Measurements from ENCODE around the gene HPCA.
"Not testable (repeated sequence)": the region's sequence is repeated elsewhere in the genome, so short reads cannot be mapped to it uniquely, and the experiment has no call there.

HPCA gene

DNA sequence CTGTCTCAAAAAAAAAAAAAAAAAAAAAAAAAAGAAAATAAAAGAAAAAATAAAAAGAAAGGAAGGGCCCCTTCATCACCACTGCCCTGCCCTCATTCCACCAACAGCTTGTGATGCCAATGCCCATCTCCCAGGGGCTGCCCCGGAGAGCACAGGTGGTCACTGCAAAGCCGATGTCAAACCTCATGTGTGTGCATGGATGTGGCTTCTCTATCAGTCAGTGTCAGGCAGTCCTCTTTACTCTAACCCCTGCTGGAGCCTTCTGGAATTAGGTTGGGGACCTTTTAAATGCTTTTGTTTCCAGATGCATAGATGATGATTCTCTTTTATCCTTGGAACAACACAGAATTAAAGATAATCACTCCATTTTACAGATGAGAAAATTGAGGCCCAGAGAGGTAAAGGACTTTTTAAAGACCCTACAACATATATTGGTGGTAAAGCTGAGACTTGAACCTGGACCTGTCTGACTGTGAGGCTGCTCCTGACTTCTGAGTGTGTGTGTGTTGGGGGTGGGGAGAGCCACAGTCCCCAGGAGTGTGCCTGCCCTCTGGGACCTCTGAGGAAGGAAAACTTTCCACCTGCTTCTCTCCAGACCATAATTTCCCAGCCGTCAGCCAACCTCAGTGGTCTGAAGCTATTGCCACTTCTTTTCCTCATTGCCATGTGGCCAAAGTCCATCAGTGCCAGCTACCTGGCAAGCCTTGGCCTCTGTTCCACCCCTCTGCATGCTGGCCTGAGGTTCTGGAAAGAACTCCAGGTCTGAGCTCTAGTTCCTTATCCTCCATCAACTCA lies 17.9 kb downstream of the HPCA start:
- DNase-seq = no peak

DNA sequence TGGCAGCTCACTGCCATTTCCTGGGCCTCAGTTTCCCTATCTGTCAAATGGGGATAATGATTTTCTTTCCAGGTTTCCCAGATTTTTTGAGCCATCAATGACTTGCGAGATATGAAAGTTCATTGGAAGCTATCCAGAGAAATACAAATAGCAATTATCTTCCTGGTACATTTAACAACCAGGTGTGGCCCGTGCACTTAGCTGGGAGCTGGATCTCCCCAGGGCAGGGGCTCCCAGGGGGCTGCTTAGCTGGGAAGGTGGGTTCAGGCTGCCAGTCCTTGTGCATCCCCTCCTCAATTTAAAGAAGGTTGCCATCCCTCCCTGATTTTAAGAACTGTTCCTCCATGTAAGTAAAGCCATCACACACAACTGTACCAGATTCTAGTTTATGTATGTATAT lies 18.5 kb downstream of the HPCA start:
- DNase-seq = no peak

DNA sequence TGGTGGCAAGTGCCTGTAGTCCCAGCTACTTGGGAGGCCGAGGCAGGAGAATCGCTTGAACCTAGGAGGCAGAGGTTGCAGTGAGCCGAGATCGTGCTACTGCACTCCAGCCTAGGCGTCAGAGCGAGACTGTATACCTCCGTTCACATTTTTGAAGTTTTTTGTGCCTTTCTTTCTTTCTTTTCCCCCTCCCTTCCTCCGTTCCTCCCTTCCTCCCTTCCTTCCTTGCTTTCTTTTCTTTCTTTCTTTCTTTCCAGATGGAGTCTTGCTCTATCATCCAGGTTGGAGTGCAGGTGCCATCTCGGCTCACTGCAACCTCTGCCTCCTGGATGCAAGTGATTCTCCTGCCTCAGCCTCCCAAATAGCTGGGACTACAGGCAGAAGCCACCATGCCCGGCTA lies 19.3 kb downstream of the HPCA start:
- not testable (repeated sequence) for DNase-seq

DNA sequence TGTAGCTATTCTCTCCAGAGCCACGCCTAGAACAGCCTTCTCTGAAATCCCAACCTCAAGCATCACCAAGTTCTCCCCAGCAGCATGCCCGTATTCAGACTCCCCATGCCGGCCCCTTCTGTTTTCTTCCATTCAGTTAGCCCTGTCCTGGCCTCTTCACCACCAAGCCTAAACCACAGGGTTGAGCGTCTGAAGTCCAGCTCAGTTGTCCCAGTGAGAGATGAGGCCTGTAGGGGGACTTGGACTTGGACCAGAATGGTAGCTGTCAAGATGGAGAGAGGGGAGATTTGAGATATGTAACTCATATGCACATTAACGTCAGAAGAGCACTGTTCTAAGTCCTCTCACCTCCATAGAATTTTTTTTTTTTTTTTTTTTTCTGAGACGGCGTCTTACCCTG lies 20.4 kb downstream of the HPCA start:
- DNase-seq = no peak

DNA sequence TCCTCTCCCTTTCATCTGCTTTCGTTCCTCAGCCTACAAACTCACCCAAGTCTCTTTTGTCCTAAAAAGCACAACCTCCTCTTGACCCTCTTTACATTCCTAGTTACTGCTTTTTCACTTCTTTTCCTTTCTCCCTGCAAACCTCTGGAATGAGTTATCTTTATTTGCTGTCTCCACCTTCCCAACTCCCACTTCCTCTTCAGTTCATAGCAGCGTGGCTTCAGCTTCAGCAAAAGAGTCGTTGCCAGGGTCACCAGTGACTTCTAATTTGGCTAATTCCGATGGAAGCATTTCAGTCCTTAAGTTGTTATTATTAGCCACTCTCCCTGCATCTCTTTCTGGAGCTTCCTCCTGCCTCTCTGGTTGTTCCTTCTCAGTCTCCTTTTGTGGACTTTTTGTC lies 21.1 kb downstream of the HPCA start:
- DNase-seq = no peak

DNA sequence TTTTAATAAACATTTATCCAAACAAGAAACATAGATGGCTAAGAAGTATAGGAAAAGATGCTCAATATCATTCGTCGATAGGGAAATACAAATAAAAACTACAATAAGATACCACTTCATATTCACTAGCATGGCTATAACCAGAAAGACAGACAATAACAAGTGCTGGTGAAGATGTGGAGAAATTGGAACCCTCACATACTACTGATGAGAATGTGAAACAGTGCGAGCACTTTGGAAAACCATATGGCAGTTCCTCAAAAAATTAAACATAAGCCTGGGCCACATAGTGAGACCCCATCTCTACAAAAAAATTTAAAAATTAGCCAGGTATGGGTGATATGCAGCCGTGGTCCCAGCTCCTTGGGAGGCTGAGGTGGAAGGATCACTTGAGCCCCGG lies 24.0 kb downstream of the HPCA start:
- no peak for DNase-seq

DNA sequence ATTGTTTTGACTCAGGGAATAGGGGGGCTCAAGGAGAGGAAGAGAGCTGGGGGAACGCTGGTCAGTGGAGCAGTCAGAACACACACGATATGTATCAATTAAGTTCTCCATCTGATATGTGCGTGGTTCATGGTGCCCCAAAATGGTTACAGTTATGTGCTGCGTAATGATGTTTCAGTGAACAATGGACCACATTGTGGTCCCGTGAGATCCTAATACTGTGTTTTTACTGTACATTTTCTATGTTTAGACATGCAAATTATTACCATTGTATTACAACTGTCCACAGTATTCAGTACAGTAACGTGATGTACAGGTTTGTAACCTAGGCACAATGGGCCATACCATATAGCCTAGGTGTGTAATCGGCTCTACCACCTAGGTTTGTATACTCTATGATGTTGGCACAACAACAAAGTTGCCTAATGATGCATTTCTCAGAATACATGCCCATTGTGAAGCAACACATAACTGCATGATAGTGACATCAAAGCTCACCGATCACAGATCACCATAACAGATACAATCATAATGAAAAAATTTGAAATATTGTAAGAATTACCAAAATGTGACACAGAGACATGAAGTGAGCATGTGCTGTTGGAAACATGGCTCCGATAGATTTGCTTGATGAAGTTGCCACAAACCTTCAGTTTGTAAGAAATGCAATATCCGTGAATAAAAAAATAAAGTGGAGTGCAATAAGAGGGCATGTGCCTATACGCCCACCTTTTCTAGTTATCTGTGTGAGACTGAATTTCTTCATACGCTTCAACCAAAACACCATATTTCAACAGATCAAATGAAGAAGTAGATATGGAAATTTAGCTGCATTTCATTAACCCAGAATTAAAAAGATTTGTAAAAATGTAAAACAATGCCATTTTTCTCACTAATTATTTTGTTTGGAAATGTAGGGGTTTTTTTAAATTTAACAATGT lies 29.7 kb downstream of the HPCA start:
- DNase-seq = no peak

DNA sequence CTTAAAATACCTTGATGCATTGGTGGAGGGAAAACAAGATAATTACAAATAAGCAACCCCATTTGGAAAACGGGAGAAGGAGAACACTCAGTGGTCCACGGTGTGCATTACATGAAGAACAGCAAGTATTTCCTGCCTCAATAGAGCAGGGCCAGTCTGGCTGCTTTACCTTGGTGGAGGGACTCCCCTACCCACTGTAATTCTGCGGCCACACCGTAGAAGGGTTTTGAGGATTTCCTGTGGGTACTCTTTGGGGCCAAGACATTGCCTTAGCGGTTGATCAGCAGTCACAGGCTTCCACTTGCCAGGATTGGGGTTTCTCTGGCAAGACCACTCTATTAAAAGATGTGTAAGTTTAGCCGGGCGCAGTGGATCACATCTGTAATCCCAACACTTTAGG lies 31.2 kb downstream of the HPCA start:
- no peak for DNase-seq

DNA sequence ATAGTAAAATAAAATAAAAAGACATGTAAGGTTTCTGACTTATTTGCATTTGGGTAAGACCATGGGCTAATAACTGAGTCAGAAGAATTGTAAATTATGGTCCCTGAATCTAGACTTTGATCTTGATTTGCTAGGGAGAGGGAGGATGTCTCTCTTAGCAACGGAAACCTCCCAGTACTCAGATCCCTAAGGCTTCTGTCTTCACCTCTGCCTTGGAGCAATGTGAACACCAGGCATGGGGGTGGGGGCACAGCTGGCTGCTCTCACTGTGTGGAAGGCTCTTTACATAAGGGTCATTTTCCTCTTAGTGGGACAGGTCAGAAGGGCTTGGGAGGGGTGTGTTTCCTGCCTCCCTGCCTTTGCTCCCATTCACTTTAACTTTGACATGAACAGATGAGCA lies 31.9 kb downstream of the HPCA start:
- DNase-seq = no peak

DNA sequence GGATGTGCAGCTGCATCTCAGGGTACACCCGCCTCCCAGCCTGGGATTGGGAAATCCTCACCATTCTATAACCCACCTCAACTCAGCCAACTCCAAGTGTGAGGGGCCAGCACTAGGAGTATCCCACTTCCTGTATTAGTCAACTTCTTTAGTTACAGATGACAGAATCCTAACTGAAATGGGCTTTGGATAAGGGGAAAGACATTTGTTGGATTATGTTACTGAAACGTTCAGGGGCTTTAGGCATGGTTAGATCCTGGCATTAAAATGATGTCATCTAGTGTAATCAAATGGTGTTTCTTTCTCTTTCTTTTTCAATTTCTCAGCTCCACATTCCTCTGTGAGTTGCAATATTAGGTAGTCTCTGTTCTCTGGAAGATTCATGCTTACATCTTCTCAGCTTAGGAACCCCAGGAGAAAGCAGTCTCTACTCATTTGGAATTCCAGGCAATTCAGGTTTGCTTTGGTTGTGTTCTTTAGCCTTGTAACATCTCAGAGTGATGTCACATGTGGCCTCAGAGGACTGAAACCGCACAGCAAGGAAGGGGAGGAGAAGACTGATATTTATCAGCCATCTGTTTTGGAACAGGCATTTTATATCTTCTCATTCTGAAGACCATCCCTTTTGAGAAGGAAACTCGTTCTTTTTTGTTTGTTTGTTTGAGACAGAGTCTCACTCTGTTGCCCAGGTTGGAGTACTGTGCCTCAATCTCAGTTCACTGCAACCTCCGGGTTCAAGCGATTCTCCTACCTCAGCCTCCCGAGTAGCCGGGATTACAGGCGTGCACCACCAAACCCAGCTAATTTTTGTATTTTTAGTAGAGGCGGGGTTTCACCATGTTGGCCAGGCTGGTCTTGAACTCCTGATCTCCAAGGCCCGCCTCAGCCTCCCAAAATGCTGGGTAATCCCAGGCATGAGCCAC lies 33.8 kb downstream of the HPCA start:
- no peak for DNase-seq

DNA sequence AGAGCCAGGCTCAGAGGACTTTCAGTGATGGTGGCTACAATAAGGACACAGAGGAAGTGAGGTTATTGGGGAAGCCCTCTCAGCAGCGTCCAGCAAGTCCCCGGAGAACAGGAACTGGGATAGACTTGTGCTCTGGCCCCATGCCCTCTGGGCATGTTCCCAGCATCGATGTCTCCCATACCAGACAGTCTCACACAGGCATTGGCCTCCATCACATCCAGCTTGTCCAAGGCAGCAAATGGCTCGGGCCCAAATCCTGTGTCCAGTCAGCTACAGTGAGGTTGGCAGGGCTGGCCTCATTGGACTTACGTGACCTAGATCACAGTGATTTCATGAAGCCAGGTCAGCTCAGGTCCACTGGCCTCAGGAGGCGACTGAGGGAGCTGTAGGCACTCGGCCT lies 34.5 kb downstream of the HPCA start:
- DNase-seq = no peak

DNA sequence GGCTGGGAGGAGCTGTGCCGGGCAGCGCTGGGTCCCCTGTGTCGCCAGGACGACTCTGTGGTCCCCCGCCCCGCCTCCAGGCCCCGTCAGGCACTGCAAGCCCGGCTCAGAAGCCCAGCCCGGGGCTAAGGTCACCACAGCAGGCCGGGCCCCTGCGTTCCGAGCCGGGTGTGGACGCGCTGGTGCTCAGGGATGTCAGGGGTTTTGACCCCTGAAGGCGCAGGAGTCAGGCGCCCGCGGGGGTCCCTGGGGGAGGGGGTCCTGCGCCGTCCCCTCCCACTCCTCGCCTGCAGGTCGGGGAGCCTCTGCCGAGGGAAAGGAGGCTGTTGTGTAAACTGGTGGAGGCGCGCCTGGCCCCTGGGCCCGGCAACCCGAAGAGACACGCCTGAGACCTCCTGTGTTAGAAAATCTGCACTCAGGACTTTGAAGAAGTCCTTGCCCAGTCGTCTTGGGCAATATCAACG lies 38.6 kb downstream of the HPCA start:
- no peak for DNase-seq

DNA sequence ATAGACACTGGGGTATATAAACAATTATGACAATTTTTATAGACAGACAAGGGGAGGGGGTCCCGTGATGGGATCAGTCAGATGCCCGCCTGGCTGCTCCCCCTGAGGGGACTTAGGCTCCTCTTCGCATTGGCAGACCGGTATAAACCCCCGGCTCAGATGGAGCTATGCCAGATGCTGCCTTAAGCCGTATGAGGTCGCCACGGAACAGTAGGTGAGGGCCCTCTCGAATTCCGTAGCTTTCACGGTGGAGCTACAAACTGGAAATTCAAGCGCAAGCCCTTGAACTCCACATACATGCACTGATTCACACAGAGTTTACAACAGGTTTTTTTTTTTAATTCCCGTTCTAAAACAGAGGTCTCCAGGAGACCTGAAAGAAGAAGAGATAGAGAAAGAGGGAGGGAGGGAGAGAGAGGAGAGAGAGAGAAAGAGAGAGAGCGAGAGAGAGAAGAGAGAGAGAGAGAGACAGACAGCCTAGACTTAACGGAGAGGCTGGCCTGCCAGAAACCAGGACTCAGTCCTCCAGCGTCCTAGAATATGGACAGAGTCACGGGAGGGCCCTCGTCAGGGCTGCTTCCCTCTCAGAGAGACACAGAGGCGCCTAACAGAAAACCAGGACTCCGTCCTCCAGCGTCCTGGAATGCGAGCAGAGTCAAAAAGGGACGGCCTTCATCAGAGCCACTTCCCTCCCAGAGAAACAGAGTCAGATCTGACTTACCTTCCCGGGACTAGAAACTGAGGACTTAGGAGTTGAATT lies 39.3 kb downstream of the HPCA start:
- DNase-seq = no peak

DNA sequence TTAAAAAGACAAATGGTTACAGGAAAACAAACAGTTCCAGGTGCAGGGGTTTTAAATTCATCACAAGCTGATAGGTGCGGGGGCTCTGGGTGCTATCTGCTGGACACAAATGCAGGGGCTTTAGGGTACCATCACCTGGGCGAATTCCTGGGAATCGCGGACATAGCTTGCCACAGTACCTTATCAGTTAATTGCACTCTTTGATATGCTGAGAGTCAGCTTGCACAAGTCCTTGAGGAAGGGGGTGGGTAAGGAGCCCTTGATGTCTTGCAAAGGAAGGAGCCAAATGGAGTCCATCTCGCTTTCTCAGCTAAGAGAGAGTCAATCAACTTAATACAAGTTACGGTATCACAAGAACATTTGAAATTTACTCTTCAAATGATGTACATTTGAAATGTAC lies 40.3 kb downstream of the HPCA start:
- DNase-seq = no peak

DNA sequence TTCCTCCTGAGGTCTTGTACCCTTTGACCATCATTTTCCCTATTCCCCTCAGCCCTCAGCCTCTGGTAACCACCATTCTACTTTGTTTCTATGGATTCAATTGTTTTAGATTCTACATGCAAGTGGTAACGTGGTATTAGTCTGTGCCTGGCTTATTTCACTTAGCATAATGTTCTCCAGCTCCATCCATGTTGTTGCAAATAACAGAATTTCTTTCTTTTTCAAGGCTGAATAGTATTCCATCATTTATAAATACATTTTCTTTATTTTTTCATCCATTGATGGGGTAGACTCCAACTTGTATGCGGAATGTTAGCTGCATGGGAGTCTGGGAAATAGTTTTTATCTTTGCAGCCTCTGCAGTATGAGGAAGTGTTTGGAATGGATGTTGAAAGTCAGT lies 41.1 kb downstream of the HPCA start:
- DNase-seq = no peak

DNA sequence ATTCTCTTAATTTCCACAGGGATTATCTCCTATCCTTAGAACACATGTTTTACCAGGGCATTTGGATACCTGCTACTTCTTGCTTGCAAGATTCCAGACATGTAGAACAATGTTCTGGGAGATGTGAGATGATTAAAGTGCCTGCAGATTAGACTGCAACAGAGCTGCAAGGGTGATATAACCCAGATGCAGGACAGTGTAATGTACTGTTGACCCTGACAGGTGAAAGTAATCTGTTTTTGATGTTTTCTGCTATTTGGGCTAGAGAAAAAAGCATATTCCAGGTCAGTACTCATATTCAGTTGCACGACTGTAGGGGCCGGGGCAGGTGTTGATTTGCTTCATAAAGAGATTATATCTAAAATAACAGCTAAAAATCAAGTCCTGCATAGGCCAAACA lies 42.0 kb downstream of the HPCA start:
- no peak for DNase-seq

DNA sequence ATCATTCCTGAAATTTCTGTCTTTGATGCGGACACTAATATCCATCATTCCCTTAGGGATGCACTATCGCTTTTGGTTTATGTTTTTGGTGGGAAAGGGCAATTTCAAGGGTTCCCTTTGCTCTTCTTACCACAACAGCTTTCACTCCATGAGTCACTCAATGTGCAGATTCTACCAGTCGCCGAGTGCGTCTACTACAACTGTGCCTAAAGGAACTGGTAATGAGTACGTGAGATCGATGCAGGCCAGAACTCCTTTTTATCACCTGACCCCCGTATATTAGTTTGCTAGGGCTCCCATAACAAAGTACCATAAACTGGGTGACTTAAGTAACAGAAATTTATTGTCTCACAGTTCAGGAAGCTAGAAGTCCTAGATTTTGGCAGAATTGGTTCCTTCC lies 42.4 kb downstream of the HPCA start:
- no peak for DNase-seq

DNA sequence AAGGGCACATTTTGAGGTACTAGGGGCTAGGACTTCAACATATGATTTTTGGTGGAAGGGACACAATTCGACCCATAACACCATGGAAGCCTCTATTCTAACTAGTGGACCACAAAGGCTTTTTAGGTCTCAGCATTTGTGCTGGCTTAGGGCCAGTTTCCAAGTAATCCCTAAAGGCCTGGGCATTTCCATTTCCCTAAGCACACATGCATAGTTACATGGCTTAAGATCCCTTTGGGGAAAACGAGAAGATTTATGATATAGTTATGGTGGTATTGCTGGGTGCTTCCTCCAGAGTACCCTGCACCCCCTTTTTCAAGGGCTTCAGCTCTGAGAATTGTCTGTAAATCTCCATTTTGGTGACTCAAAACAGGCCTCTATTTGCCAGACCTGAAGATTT lies 43.1 kb downstream of the HPCA start:
- DNase-seq = no peak

DNA sequence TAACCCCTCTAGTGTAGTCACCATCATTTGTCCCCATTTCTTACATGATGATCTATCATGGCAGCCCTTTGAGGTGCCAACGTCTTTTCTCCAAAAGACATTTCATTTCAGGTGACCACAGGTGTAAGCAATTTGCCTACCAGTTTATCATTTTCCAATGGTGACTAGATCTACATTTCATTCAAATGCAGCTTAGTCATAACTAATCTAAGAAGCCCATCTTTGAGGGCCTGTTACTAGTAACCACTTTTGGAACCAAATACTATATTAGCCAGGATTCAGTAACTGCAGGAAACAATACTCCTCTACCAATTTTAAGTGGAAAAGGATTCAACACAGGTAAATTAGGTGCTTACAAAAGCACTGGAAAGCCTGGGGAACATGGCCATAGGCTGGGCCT lies 45.5 kb downstream of the HPCA start:
- DNase-seq = no peak

DNA sequence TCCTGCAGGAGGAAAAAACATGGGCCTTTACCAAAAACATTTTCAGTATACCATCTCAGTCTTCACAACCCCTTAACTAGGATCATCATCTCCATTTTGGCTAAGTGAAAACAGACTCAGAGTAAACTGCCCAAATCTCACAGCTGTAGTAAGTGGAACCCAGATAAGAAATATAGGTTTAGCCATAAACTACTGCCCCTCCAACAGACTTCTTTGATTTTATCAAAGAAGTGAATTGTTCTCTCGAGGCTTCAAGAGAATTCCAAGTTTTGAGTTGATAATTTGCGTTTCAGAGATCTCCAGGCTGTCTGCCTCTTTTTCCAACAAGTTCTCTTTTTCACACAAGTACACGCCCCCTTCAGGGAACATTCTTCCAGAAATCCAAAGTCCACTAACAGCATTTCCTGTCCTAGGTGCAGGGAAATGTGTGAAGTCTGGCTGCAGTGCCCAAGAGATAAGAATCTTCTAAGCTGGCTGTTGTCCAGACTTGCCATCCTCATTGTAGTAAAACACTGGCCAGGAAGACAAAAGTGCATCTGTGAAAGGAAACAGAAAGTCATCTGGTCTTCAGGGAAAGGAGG lies 47.5 kb downstream of the HPCA start:
- DNase-seq = no peak

DNA sequence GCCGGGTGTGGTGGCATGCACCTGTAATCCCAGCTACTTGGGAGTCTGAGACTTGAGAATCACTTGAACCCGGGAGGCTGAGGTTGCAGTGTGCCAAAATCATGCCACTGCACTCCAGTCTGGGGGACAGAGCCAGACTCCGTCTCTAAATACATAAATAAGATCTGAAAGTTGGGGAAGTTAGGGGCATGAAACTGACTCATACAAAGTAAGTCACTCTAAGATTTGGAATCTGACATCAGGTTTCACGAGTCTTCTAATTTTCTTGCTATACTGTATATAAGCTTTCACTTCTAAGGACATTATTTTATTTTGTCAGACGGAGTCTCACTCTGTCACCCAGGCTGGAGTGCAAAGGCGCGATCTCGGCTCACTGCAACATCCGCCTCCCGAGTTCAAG lies 48.2 kb downstream of the HPCA start:
- no peak for DNase-seq

DNA sequence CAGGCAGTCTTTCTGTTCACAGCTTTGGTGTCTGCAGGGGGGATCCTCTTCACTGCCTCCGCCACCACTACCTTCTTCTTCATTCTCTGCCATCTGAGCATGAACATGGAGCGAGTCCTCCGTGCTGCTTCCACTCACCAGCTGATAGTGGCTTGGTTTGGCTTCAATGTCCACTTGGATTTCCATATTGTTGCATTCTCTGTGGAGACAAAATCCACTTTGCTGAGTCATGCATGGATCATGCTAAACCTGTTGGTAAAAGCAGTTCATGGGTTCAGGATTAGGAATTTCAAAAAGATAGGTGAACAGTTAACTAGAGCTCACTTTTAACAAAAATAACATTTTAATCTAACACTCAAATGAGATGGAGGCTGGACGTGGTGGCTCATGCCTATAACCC lies 50.8 kb downstream of the HPCA start:
- no peak for DNase-seq

All from DMS153 (cell line).